PFSK-1 (cell line): ENCODE results near the gene CDKN1A.

Experiments used
- FOXP2 ChIP-seq: optimal IDR thresholded peaks from 2 replicates; pipeline ENCODE3; 2011; ENCODE audit warnings: borderline replicate concordance, control low read depth, inconsistent platforms; ENCODE audit not compliant: insufficient read depth; ENCODE audit errors: extremely low read length, extremely low read depth
- POLR2AphosphoS5 ChIP-seq: IDR thresholded peaks from 2 replicates; pipeline ENCODE4 v1.6.1; 2012; ENCODE audit warnings: low read depth, mild to moderate bottlenecking, control low read depth, low read length, moderate library complexity
- SIN3A ChIP-seq: IDR thresholded peaks from 2 replicates; pipeline ENCODE4 v1.6.1; 2012; ENCODE audit warnings: mild to moderate bottlenecking, low read length, moderate library complexity, borderline replicate concordance; ENCODE audit not compliant: insufficient read depth
- TAF1 ChIP-seq: IDR thresholded peaks from 2 replicates; pipeline ENCODE4 v1.6.1; 2012; ENCODE audit warnings: low read length, control low read depth, borderline replicate concordance; ENCODE audit not compliant: insufficient read depth
- TF ChIP-seq, protein P1 (sequence below), 2 experiments: IDR thresholded peaks; 2 replicates each; pipeline versions ENCODE4 v1.6.1 to v1.8.0; 2011 to 2012; ENCODE audit warnings: low read depth in 2 of 2, low read length in 2 of 2, control low read depth in 1 of 2, inconsistent platforms in 1 of 2, mild to moderate bottlenecking in 1 of 2, moderate library complexity in 1 of 2; ENCODE audit not compliant: insufficient read depth in 1 of 2

The CDKN1A gene

DNA sequence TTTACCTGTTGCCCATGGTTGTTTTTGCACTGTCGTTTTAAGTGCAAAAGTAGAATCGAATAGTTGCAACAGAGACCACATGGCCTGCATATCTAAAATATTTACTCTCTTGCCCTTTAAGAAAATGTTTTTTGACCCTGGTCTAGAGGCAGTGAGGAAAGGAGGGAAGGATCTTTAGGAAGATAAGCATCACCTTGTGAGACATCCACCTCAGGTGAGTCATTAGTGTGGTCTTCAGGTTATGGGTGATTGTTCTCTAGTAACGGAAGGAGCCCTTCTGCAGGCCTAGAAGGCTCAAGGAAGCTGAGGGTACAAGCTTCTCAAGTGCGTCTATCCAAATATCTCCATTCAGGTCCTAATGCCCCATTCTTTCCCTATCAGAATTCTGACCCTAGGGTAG, 12.5 kb downstream of the CDKN1A start:
- TF ChIP-seq, protein P1, sequence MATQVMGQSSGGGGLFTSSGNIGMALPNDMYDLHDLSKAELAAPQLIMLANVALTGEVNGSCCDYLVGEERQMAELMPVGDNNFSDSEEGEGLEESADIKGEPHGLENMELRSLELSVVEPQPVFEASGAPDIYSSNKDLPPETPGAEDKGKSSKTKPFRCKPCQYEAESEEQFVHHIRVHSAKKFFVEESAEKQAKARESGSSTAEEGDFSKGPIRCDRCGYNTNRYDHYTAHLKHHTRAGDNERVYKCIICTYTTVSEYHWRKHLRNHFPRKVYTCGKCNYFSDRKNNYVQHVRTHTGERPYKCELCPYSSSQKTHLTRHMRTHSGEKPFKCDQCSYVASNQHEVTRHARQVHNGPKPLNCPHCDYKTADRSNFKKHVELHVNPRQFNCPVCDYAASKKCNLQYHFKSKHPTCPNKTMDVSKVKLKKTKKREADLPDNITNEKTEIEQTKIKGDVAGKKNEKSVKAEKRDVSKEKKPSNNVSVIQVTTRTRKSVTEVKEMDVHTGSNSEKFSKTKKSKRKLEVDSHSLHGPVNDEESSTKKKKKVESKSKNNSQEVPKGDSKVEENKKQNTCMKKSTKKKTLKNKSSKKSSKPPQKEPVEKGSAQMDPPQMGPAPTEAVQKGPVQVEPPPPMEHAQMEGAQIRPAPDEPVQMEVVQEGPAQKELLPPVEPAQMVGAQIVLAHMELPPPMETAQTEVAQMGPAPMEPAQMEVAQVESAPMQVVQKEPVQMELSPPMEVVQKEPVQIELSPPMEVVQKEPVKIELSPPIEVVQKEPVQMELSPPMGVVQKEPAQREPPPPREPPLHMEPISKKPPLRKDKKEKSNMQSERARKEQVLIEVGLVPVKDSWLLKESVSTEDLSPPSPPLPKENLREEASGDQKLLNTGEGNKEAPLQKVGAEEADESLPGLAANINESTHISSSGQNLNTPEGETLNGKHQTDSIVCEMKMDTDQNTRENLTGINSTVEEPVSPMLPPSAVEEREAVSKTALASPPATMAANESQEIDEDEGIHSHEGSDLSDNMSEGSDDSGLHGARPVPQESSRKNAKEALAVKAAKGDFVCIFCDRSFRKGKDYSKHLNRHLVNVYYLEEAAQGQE (IDR thresholded peaks at IDR 0.05; ENCODE audit: insufficient read depth in 1 of 2, low read depth in 2 of 2, low read length in 2 of 2): no peak
- TF ChIP-seq POLR2AphosphoS5 (no peak), FOXP2 (no peak), TAF1 (no peak), SIN3A (no peak)

DNA sequence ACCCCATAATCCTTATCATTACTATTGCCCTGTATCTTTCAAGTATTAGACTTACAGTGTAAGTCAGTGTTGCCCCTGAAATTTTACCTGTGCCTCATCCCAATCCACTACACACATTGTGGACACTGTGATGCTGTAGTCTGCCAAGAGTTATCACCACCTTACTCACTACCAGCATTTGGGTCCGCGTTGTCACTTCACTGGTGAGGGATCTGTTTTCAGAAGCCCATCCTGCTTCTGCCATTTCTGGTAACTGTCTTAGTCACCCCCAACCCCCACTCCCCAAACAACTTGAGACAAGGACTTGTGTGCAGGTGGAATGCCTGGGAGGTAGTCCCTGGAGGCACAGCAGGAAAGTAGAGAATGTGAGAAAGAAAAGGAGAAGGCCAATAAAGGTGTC, 13.1 kb downstream of the CDKN1A start:
- no peak for TF ChIP-seq POLR2AphosphoS5
- no peak for TF ChIP-seq FOXP2
- no peak for TF ChIP-seq SIN3A

DNA sequence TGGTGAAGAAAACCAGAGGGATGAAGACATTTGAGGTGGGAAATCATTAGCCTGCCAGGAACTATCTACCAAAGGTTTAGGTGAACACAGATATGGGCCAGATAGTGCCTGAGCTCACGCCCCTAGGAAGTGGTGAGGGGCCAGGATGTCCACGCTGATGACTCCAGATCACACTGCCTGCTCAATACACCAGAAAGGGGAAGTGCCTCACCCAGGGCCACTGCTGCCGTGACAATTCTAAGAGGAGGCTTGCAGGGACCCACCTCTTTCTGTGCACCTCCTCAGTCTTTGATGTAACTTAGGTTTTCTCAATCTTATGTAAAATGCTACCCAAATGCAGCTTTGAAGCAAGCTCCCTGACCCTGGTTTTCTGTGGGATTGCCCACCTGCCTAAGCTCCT, 13.7 kb downstream of the CDKN1A start:
- TF ChIP-seq, protein P1 (IDR thresholded peaks at IDR 0.05; ENCODE audit: insufficient read depth in 1 of 2, low read depth in 2 of 2, low read length in 2 of 2): no peak
- TF ChIP-seq TAF1 (no peak), SIN3A (no peak), POLR2AphosphoS5 (no peak), FOXP2 (no peak)

- TF ChIP-seq FOXP2 (no peak), TAF1 (no peak)
Measured at GRCh38 chr6:36692861-36693702, 14.6 kb downstream of the CDKN1A start.

DNA sequence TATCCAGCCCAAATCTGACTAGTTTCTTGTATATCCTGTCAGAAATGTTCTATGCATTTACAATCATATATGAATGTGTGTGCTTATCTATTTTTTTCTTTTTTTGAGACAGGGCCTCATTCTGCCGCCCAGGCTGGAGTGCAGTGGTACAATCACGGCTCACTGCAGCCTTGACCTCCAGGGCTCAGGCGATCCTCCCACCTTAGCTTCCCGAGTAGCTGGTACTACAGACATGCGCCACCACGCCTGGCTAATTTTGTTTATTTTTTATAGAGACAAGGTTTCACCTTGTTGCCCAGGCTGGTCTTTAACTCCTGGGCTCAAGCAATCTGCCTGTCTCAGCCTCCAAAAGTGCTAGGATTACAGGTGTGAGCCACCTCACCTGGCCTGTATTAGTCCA, 16.1 kb downstream of the CDKN1A start:
- TF ChIP-seq FOXP2: no peak
- TF ChIP-seq POLR2AphosphoS5: no peak
- no peak for TF ChIP-seq SIN3A
- TF ChIP-seq TAF1: no peak
- TF ChIP-seq, protein P1 (IDR thresholded peaks at IDR 0.05; ENCODE audit: insufficient read depth in 1 of 2, low read depth in 2 of 2, low read length in 2 of 2): no peak

- TF ChIP-seq FOXP2: no peak
- TF ChIP-seq POLR2AphosphoS5: no peak
- TF ChIP-seq SIN3A: no peak
- TF ChIP-seq, protein P1 (IDR thresholded peaks at IDR 0.05; ENCODE audit: insufficient read depth in 1 of 2, low read depth in 2 of 2, low read length in 2 of 2): no peak
- TF ChIP-seq TAF1: no peak
Measured at GRCh38 chr6:36695414-36695813, 16.9 kb downstream of the CDKN1A start.
